ENCODE results near the gene CRBN.

- TF ChIP-seq CTCF (IDR thresholded peaks at IDR 0.05) (no peak), POLR2AphosphoS5 (IDR thresholded peaks at IDR 0.05) (no peak)
These were observed 46.0 kb downstream of the CRBN start for GRCh38 chr3:3133500-3133899.

Measured in breast epithelium (tissue), 3 donors.